ENCODE results near the gene KCNAB1.

GRCh38 chr3:156472684-156473083 is 352.3 kb downstream of the KCNAB1 start:
- TF ChIP-seq CTCF (IDR thresholded peaks at IDR 0.05) (no peak), POLR2AphosphoS5 (IDR thresholded peaks at IDR 0.05) (no peak)

All from breast epithelium (tissue), 3 donors.